COR-L47 (cell line): ENCODE data around the gene CRYGN.

Experiments
- DNase-seq: peaks from one replicate; lab custom pipeline; 2025; lab: John Stamatoyannopoulos, UW

The CRYGN gene

DNA sequence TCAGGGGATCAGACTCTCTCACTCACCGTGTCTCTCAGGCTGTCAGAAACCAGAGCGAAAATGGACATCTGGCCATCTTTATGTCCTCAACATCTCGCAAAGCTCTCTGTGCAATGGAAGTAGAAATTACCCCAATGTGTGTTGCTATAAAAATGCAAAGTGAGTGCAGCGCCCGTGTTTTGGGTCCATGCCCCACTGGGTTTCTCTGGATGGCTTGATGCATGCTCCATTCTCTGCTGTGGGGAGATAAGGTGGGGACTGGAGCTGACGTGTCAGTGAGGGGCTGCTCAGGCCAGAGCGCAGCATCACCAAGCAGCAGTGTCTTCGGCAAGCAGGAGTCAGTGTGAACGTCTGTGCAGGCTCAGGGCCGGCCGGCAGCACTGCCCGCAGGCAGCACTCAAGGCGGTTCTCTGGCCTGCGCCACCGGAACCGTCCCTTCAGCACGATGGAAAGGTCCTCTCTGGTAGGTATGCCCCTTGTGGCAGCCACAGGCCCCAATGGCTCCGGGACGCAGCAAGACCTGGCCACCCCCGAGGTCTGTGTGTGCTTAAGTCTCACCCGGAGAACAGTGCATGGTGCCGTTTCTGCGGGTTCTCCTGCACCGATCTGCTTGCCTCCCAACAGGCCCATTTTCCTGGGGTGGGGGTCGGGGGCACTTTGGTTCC lies 60.3 kb downstream of the CRYGN start:
- DNase-seq, result no peak

DNA sequence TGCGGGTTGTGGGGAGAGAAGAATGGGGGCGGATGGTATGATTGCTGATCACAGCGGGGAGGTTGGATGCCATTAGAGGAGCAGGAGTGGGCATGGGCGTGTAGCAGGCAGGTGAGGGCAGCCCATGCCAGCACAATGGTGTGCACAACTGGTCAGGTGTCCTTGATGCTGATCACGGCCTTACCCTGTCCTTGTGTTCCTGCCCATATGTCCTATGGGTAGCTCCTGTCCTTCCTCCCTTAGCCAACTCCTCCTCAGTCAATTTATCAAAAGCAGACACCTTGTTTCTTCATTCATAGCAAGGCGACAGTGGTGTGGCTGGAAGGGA lies 60.8 kb downstream of the CRYGN start:
- no peak for DNase-seq
